Measurements from ENCODE around the gene TMTC2.

DNA sequence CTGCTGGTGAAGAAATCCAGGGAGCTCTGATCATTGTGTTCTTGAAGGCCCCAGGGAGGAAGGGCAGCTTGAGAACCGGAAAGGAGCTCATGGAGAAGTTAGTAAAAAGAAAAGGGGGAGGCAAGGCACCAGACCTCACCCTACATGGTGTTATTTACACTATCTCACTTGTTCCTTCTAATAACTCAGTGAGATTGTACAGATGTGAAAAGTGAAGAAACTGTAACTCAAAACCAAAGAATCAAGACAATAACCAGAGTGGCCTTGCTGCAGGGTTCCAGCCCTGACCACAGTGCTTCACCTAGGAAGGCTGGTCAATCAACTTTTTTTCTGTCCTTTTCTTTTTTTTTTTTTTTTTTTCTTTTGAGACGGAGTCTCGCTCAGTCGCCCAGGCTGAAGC lies 353.6 kb downstream of the TMTC2 start:
- TF ChIP-seq GATA2 (IDR thresholded peaks at IDR 0.05; ENCODE audit: low read depth, low read length) = no peak
- no peak for TF ChIP-seq GATA3 (IDR thresholded peaks at IDR 0.05; ENCODE audit: low read depth, low read length)
